Kidney (tissue), 14 donors: ENCODE measurements around the gene AACS. TPM values are rescaled to one million over a fixed set of nuclear protein-coding genes. Genes with fewer than 3 reads are reported as not detected.
"Not testable (repeated sequence)": the region's sequence is repeated elsewhere in the genome, so short reads cannot be mapped to it uniquely, and the experiment has no call there.

Experiments
- DNase-seq, 5 donors: peaks; one replicate each; pipeline ENCODE4 v3.0.0-alpha.2; 2013 to 2020
- FAIRE-seq: peaks from 2 replicates; lab custom pipeline; 2012; peaks lifted over from hg19 to GRCh38; lab: Jason Lieb, UNC
- H3K27ac ChIP-seq, 2 donors: one replicate each; pipeline ENCODE4 v1.7.0; 2013; ENCODE audit warnings: low read depth in 2 of 2, low read length in 2 of 2, inconsistent platforms in 1 of 2
- H3K27me3 ChIP-seq: one replicate; pipeline ENCODE4 v1.7.1; 2013; ENCODE audit warnings: low read length, inconsistent platforms; ENCODE audit not compliant: control insufficient read depth, insufficient read depth
- H3K36me3 ChIP-seq, 3 donors: one replicate each; pipeline versions ENCODE4 v1.7.0 to v1.7.1; 2013; ENCODE audit warnings: low read length in 3 of 3, control low read depth in 1 of 3, inconsistent platforms in 1 of 3; ENCODE audit not compliant: insufficient read depth in 3 of 3, control insufficient read depth in 2 of 3
- H3K4me1 ChIP-seq, 3 donors: one replicate each; pipeline versions ENCODE4 v1.7.0 to v1.7.1; 2013; ENCODE audit warnings: low read length in 3 of 3, inconsistent platforms in 1 of 3, low read depth in 1 of 3; ENCODE audit not compliant: control insufficient read depth in 2 of 3, insufficient read depth in 2 of 3
- H3K4me3 ChIP-seq, 3 donors: one replicate each; pipeline versions ENCODE4 v1.7.0 to v1.8.1; 2013; ENCODE audit warnings: low read length in 3 of 3, control low read depth in 1 of 3, inconsistent platforms in 1 of 3
- H3K9ac ChIP-seq, 3 donors: one replicate each; pipeline versions ENCODE4 v1.7.0 to v1.7.1; 2013; ENCODE audit warnings: low read length in 3 of 3, control low read depth in 1 of 3, inconsistent platforms in 1 of 3
- H3K9me3 ChIP-seq, 3 donors: one replicate each; pipeline versions ENCODE4 v1.7.0 to v1.7.1; 2013; ENCODE audit warnings: low read length in 3 of 3, control low read depth in 1 of 3, inconsistent platforms in 1 of 3; ENCODE audit not compliant: control insufficient read depth in 2 of 3, insufficient read depth in 1 of 3
- intact Hi-C: fragments of 100-400 bp; cut with DNase I; formaldehyde crosslinking; loops from one replicate; pipeline ENCODE4 v1.11.1; 2022
- polyA plus RNA-seq: library from polyadenylated mRNA; stranded (reverse); fragments of 350-450 nt; fragmentation: Illumina TruSeq; extraction: RNeasy Lipid Tissue Mini Kit (QIAGEN cat#74804); gene quantifications from one replicate; pipeline ENCODE4 v1.2.3, GENCODE V29; 2014; ENCODE audit warnings: low read depth, low replicate concordance; ENCODE audit not compliant: insufficient read depth
- total RNA-seq: library from RNA; stranded (reverse); fragmentation: NEBNext Ultra II Directional; extraction: Animal tissue kit (Norgen Biotek cat#: 25700); gene quantifications from one replicate; pipeline ENCODE4 v1.2.1, GENCODE V29; 2021
- TF ChIP-seq, protein P1 (sequence below): IDR thresholded peaks from 3 replicates; pipeline ENCODE4 v1.5.1; 2012; ENCODE audit warnings: mild to moderate bottlenecking, moderate library complexity, borderline replicate concordance; ENCODE audit not compliant: insufficient read depth; ENCODE audit errors: extremely low read depth
- donor health status: control.
- donor health status: control.
- donor health status: control.
- donor health status: control.
- donor health status: control.
- donor health status: DM: yes; HTN: yes; CAD: no.
- donor health status: Normal renal cell carcinoma (clear cell type).

Gene AACS
- total and polyA plus RNA-seq, 2 donors from 2014 or later: 20.9 TPM

DNA sequence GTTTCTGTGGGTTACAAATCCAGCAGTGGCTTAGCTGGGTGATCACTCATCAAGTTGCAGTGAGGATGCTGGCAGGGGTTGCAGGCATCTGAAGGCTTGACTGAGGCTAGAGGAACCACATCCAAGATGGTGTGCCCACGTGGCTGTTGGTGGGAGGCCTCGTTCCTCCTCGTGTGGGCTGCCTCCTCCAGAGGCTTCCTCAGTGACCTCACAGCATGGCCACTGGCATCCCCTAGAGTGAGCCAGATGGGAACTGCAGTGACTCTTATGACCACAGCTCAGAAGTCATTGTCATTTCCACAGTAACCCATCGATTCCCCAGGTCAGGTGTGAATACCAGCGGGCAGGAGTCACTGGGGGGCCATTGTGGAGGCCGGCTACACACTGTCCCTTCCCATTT lies 17.8 kb downstream of the AACS start:
- H3K27ac ChIP-seq: no peak overlapping the region
- no peaks in the 10 kb centered on the region for H3K9me3 ChIP-seq
- H3K9ac ChIP-seq: no peak overlapping the region
- FAIRE-seq (no peak), DNase-seq (no peak)
- H3K27me3 ChIP-seq: no peaks in the 10 kb centered on the region
- intact Hi-C loops: no loop called here
- H3K4me3 ChIP-seq: no peak overlapping the region
- H3K4me1 ChIP-seq: no peaks in the 10 kb centered on the region
- TF ChIP-seq, protein P1, sequence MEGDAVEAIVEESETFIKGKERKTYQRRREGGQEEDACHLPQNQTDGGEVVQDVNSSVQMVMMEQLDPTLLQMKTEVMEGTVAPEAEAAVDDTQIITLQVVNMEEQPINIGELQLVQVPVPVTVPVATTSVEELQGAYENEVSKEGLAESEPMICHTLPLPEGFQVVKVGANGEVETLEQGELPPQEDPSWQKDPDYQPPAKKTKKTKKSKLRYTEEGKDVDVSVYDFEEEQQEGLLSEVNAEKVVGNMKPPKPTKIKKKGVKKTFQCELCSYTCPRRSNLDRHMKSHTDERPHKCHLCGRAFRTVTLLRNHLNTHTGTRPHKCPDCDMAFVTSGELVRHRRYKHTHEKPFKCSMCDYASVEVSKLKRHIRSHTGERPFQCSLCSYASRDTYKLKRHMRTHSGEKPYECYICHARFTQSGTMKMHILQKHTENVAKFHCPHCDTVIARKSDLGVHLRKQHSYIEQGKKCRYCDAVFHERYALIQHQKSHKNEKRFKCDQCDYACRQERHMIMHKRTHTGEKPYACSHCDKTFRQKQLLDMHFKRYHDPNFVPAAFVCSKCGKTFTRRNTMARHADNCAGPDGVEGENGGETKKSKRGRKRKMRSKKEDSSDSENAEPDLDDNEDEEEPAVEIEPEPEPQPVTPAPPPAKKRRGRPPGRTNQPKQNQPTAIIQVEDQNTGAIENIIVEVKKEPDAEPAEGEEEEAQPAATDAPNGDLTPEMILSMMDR: no peak
- H3K36me3 ChIP-seq: peaks cover 0 to 7% (median 4%) of the 10 kb centered on the region in 3 donors

DNA sequence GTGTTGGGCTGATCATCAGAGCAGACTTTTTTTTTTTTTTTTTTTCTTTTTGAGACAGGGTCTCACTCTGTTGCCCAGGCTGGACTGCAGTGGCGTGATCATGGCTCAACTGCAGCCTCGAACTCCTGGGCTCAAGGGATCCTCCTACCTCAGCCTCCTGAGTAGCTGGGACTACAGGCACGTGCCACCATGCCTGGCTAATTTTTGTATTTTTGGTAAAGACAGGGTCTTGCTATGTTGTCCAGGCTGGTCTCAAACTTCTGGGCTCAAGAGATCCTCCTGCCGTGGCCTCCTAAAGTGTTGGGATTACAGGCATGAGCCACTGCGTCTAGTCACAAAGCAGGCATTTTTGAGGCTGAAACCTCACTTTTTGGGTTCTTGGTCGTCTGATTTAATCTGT lies 23.0 kb downstream of the AACS start:
- DNase-seq, H3K9ac ChIP-seq, H3K27ac ChIP-seq, intact Hi-C loops, H3K9me3 ChIP-seq, FAIRE-seq, H3K4me3 ChIP-seq, H3K4me1 ChIP-seq, H3K27me3 ChIP-seq, H3K36me3 ChIP-seq: not testable (repeated sequence)

DNA sequence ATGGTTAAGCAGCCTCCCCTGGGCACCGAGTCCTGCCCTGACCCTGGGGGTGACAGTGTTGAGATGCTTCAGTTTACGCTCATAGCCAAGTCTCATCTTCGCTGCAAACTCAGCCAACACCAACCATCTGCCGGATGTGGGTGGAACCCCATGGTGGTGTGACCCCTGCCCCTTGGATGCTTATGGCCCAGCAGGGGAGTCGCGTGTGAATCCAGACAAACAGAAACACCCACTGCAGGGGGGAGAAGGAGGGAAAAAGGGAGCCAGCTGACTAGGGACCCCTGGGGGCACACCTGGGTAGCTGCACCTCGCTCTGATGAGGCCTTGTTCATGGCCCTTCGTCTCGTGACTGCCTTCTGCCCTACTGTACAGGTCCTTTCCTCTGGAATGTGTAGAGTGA lies 23.8 kb downstream of the AACS start:
- TF ChIP-seq, protein P1: no peak
- no peak overlapping the region for H3K4me3 ChIP-seq
- no peaks in the 10 kb centered on the region for H3K27me3 ChIP-seq
- H3K36me3 ChIP-seq: peaks cover 0 to 9% (median 9%) of the 10 kb centered on the region in 3 donors
- H3K9me3 ChIP-seq: no peaks in the 10 kb centered on the region
- FAIRE-seq (no peak), DNase-seq (no peak)
- peaks cover 0 to 6% (median 0%) of the 10 kb centered on the region in 3 donors for H3K4me1 ChIP-seq
- H3K9ac ChIP-seq: no peak overlapping the region
- intact Hi-C loops: no loop called here
- H3K27ac ChIP-seq: no peak overlapping the region

DNA sequence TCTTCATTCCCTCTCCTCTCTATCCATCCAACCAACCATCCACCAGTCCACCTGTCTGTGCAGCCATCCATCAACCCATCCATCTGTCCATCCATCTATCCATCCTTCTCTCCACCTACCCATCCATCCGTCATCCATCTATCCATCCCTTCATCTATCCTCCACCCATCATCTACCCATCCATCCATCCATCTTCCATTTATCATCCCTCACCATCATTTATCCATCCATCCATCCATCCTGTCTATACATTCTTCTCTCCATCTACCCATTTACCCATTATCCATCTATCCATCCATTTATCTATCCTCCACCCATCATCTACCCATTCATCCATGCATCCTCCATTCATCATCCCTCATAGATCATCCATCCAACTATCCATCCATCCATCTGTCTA lies 24.4 kb downstream of the AACS start:
- peaks cover 0 to 9% (median 9%) of the 10 kb centered on the region in 3 donors for H3K36me3 ChIP-seq
- FAIRE-seq: no peak
- H3K27me3 ChIP-seq: no peaks in the 10 kb centered on the region

More for the DNA sequence above, 24.4 kb downstream of the AACS start:
- Histone ChIP-seq H3K4me3 (no peak overlapping the region), H3K4me1 (peaks cover 0 to 6% (median 0%) of the 10 kb centered on the region in 3 donors), H3K27ac (no peak overlapping the region), H3K9ac (no peak overlapping the region), H3K9me3 (no peaks in the 10 kb centered on the region)
- TF ChIP-seq, protein P1: no peak
- intact Hi-C loops: no loop called here
- DNase-seq: no peak
